ENCODE results near the gene UNCX.

UNCX gene

GRCh38 chr7:1233333-1234048 lies 819 bp downstream of the UNCX start:
- no peak for DNase-seq

GRCh38 chr7:1234049-1234880 lies 1.6 kb downstream of the UNCX start:
- DNase-seq = no peak

GRCh38 chr7:1234881-1235500 lies 2.3 kb downstream of the UNCX start:
- no peak for DNase-seq

GRCh38 chr7:1235501-1236131 lies 2.9 kb downstream of the UNCX start:
- DNase-seq = no peak

GRCh38 chr7:1236132-1236661 lies 3.5 kb downstream of the UNCX start:
- no peak for DNase-seq

DNA sequence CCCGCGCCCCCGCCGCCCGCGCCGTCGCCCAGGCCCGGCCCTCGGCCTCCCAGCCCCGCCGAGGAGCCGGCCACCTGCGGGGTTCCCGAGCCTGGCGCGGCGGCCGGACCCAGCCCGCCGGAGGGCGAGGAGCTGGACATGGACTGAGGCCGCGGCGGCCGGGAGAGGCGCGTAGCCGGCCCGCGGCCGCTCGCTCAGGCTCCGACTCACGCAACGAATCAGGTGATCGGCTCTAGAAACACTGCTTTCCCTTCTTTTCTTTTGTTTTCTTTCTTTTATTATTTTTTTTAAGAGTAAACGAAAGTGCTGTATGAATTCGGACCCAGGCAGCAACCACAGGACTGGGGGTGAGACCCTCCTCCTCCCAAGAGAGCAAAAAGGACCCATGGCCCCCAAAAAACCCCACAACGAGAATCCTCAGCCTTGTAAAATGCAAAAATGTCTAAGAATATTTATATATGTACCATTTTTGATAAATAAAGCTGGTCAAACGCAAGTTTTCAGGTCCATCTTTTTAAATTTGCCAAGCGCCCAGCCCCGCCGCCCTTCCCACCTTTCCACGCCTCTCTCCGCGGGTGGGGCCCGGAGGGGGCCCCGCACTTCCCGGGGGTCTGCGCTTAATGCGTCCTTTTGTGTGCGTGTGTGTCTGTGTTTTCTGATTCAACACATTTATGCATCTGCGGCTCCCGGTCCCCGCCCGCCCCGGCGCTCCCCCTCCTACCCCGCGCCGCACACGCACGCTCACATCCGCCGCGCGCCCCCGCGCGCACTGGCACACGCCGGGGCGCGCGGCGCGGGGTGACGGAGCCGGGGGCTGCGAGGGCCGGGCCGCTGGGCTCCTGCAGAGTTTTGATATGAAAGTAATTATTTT lies 4.4 kb downstream of the UNCX start:
- no peak for DNase-seq

DNA sequence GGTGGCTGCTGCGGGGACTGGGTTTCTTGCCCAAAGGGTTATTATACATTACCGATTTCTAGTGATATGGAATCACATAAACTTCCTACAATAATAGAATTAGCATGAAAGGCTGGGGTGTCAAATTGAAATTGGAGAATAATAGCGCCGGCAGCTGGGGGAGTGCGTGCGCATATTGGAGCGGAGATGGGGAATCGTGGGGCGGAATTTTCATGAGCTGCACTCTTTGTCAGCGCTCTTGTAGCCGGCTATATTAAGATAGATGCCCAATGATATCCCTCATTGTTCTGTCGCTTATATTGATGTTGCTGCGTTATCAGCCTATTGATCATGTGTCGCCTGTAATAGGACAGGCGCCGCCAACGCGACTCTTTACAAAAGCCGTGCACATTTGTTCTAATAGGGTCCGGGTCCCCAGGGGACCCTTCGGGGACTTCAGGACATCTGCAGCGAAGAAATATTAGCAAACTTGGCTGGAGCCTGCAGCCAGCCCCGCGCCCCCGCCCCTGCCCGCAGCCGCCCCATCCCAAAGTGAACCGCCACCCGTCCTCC lies 5.1 kb downstream of the UNCX start:
- DNase-seq = no peak

DNA sequence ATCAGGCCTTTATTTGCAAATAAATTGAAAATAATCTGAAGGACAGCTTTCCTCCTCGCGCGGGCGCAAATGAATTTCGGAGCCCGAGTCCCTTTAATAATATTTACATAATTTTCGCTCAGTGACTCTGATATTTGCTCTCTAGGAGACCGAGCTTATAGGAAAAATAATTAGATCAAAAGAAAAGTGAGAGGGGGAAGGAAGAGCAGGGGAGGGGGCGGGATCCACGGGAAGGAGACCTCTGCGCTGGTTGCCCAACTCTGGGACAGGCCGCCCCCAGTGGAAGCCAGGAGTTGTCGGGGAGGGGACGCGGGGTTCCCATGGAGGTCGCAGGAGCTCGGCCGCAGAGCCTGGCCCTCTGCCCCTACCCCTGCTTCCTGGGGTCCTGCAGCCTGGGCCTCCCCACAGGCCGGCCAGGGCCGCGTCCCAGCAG lies 5.8 kb downstream of the UNCX start:
- DNase-seq = no peak

DNA sequence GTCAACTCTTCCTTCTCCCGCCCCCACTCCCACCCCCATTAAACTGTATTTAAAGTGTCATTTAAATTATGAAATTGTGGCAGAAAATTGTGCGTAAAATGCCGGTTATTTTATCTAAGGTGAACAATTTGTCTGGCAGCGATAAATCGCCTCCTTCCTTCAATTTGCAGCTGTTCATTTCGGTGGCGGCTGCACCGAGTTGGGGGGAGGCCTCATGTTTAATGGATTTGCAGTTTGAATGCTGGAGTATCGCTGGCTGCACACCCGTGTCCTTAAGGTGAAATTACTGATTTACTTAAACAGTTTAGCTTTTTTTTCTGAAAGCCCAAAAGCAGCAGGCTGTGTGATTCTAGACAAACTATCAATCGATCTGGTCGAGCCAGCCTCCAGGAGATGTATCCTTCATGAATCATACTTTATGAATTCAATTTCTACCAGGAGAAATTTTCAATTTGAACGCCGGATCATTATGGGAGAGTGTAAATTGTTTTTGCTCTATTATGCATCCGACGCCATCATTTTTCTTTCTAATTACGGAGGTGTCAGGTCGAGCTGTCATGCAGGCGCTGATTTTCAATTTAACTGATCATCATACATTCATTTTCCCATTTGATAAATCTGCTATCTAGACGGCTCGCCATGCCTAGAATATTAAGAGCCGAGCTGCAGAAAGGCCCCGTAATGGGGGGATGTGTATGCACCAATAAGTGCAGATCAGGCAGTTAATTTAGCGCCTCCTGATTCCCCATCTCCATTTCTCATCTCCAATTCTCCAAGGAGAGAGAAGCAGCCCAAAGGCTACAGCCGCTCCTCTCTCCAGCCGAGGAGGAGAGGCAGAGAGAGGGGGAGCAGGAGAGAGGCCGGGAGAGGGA lies 6.5 kb downstream of the UNCX start:
- no peak for DNase-seq

DNA sequence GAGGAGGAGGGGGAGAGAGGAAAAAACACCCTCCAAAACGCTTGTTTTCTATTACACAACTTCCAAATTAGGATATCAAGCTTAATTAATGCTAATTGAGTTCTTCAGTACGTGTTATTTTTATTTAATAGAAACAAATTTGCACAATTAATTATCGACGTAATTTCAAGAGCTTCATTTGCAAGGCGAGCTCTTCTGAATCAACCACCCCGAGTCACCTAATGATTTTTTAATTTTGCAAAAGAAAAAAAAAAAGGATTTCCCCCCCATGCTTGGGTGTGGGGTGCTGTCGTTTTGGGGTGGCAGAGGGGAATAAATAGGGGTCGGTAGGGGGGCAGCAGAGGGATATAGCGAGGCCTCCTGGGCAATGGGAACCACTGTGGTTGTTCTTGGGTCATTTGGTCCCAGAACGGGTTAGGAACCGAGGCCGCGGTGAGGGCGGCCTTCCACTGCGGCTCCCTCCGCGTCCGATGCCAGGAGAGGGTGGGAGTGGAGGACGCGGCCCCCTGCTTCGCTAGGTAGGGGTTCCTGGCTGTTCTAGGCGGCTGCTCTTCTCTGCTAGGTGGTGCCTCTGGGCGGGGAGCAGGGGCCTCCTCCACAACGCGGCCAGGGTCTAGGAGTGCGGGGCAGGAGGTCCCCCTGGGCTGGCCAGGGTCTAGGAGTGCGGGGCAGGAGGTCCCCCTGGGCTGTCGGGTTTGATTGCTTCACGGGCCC lies 7.3 kb downstream of the UNCX start:
- no peak for DNase-seq

DNA sequence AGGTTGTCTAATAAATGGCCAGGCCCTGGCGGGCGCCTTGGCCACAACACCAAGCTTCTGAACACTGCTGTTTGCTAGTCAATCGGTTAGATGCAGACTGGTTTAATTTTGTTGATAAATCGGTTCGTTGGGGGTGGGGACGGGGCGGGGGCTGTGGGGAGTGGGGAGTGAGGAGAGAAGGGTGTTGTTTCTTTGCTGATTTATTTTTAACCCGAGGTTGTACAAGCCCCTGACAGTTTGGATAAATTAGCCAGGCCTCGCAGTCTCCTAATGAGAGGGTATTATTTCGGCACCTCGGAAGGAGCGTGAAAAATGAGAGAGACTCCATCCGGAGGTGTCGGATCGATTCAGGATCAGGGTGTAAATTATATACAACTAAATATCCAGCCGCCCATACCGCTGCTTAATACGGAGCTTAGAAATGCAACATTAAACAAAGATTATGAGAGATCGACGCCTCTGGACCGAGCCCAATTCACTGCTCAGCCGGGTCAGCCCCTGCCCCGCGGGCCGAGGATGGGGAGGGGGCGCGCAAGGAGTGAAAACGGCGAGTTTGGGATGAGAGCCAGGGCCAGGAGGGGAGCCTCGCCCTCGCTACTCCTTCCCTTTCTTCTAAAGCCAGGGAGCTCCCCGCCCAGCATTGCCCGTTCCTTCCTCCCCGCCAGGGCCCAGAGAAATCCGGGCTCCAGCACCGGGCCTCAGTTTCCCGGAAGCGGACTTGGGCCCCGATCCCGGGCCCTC lies 8.0 kb downstream of the UNCX start:
- DNase-seq = no peak

GRCh38 chr7:1241258-1241602 lies 8.6 kb downstream of the UNCX start:
- DNase-seq = no peak

DNA sequence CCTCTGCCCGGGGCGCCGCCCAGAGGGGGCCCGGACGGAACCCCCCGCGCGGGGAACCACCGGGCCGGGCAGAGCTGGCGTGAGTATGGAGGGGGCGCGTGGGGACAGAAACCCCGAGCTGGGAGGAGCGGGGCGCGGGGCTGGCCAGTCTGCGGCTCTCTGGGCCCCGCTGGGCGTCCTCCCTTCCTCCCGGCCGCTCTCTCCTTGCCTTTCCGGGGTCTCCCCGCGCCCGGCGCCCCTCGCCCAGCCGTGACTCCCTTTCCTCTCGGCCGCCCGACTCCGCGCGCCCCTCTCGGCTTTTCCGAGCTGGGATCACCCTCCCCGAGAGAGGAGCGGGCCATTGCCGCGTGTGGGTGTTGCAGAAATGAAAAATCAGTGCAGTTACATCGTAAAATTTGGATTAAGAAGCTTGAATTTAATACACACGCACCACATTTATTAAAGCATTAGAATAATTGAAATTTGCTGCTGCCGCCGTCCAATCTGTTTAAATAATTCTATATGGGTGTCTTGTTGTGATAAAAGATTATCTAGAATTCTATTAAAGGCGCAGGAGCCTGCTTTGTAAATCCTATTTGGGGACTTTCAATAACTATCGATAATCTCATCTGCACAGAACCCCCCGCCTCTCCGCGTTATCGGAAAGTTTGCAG lies 9.1 kb downstream of the UNCX start:
- DNase-seq = no peak

DNA sequence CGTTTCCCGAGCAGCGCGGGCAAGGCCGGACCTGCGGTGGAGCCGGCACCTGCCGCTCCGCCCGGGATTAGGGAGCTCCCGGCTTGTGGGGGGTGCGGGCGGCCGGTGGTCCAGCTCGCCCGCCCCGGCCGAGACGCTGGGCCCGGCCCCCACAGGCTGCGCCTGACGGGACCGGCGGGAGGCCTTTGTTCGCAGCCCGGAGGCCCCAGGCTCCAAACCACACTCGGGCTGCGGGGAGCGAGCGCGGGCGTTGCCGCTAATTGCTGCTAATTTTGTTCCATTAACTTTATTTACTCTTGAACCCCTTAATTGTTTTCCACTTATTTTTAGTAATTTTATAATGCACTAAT lies 9.6 kb downstream of the UNCX start:
- no peak for DNase-seq

GRCh38 chr7:1242606-1243289 lies 10.1 kb downstream of the UNCX start:
- no peak for DNase-seq

- no peak for DNase-seq
These were observed 10.8 kb downstream of the UNCX start for GRCh38 chr7:1243290-1243963.

DNA sequence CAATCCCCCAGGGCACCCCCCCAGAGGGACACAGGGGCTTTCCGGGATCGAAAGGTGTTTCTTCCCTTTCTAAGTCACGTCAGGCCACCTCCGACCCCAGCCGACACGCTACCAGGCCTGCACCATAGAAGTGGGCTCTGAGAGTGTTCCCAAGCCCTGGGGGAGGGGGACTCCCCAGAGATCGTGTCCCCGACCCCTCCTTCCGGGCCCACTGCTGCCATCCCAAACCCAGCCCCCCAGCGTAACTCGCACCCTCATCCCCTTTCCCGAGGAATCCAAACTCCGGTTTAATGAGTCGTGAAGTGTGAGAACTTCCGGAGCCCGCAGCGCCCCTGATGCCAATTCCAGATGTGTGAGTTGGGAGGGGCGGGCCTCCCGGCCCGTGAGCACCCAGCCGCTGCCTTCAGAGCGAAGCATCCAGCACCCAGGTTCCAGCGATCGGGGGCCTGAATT lies 11.3 kb downstream of the UNCX start:
- no peak for DNase-seq

All from activated CD8-positive, alpha-beta memory T cell treated with anti-CD3 and anti-CD28 coated beads, Interleukin-2, amount 50 U/mL, for 48 hours (primary cell).